ENCODE data around the gene CCDC13. TPM values are rescaled to one million over a fixed set of nuclear protein-coding genes. Genes with fewer than 3 reads are reported as not detected.
A peak's percentile ranks its signal among the peaks of the same experiment; 100 is the strongest.

Gene CCDC13
- total RNA-seq, 1 donor from 2014 or later = 1.0 TPM

- no peak for TF ChIP-seq CTCF (IDR thresholded peaks at IDR 0.05; ENCODE audit: partially characterized antibody, unreplicated experiment)
- H3K27ac Mint-ChIP-seq (ENCODE audit: unreplicated experiment) = peak overlapping the region; percentile 96
- peaks cover 15% of the 10 kb centered on the region for H3K9me3 Mint-ChIP-seq (ENCODE audit: unreplicated experiment)
- H3K4me3 Mint-ChIP-seq (ENCODE audit: unreplicated experiment) = peak overlapping the region; percentile 98
- no peaks in the 10 kb centered on the region for H3K36me3 Mint-ChIP-seq (ENCODE audit: unreplicated experiment)
- DNase-seq = no peak
- peaks cover 15% of the 10 kb centered on the region for H3K27me3 Mint-ChIP-seq (ENCODE audit: unreplicated experiment)
- peaks cover 30% of the 10 kb centered on the region for H3K4me1 Mint-ChIP-seq (ENCODE audit: low read depth, unreplicated experiment)
Measured at GRCh38 chr3:42802876-42803413, 29.9 kb upstream of the CCDC13 start.

GRCh38 chr3:42801784-42802183 lies 28.7 kb upstream of the CCDC13 start:
- DNase-seq = no peak
- H3K27ac Mint-ChIP-seq (ENCODE audit: unreplicated experiment) = no peak overlapping the region
- H3K27me3 Mint-ChIP-seq (ENCODE audit: unreplicated experiment) = peaks cover 13% of the 10 kb centered on the region
- TF ChIP-seq CTCF (IDR thresholded peaks at IDR 0.05; ENCODE audit: partially characterized antibody, unreplicated experiment) = no peak
- peaks cover 15% of the 10 kb centered on the region for H3K9me3 Mint-ChIP-seq (ENCODE audit: unreplicated experiment)
- peak overlapping the region; percentile 53 for H3K4me3 Mint-ChIP-seq (ENCODE audit: unreplicated experiment)
- H3K4me1 Mint-ChIP-seq (ENCODE audit: low read depth, unreplicated experiment) = peaks cover 30% of the 10 kb centered on the region
- H3K36me3 Mint-ChIP-seq (ENCODE audit: unreplicated experiment) = no peaks in the 10 kb centered on the region

- Mint-ChIP-seq H3K36me3 (ENCODE audit: unreplicated experiment) (no peaks in the 10 kb centered on the region), H3K27ac (ENCODE audit: unreplicated experiment) (no peak overlapping the region), H3K9me3 (ENCODE audit: unreplicated experiment) (peaks cover 15% of the 10 kb centered on the region), H3K4me1 (ENCODE audit: low read depth, unreplicated experiment) (peaks cover 34% of the 10 kb centered on the region), H3K4me3 (ENCODE audit: unreplicated experiment) (peak overlapping the region; percentile 20), H3K27me3 (ENCODE audit: unreplicated experiment) (peaks cover 13% of the 10 kb centered on the region)
- no peak for TF ChIP-seq CTCF (IDR thresholded peaks at IDR 0.05; ENCODE audit: partially characterized antibody, unreplicated experiment)
- no peak for DNase-seq
Measured at GRCh38 chr3:42801048-42801620, 28.1 kb upstream of the CCDC13 start.

GRCh38 chr3:42800251-42800650 lies 27.2 kb upstream of the CCDC13 start:
- Mint-ChIP-seq H3K4me3 (ENCODE audit: unreplicated experiment) (peak overlapping the region; percentile 23), H3K27ac (ENCODE audit: unreplicated experiment) (peak overlapping the region; percentile 25), H3K36me3 (ENCODE audit: unreplicated experiment) (no peaks in the 10 kb centered on the region), H3K4me1 (ENCODE audit: low read depth, unreplicated experiment) (peaks cover 32% of the 10 kb centered on the region), H3K9me3 (ENCODE audit: unreplicated experiment) (peaks cover 13% of the 10 kb centered on the region), H3K27me3 (ENCODE audit: unreplicated experiment) (peaks cover 8% of the 10 kb centered on the region)
- DNase-seq = no peak
- no peak for TF ChIP-seq CTCF (IDR thresholded peaks at IDR 0.05; ENCODE audit: partially characterized antibody, unreplicated experiment)

DNA sequence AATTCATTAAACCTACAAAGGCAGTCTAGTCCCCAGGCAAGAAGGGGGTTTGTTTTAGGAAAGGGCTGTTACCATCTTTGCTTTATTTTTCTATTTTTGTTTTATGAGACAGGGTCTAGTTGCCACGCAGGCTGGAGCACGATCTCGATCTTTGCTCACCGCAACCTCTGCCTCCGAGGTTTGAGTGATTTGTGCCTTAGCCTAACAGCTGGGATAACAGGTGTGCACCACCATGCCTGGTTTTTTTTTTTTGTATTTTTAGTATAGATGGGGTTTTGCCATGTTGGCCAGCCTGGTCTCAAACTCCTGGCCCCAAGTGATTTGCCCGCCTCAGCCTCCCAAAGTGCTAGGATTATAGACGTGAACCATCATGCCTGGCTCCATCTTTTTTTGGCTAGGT lies 26.3 kb upstream of the CCDC13 start:
- no peak for TF ChIP-seq CTCF (IDR thresholded peaks at IDR 0.05; ENCODE audit: partially characterized antibody, unreplicated experiment)
- Mint-ChIP-seq H3K4me3 (ENCODE audit: unreplicated experiment) (peak overlapping the region; percentile 42), H3K27me3 (ENCODE audit: unreplicated experiment) (peaks cover 6% of the 10 kb centered on the region), H3K4me1 (ENCODE audit: low read depth, unreplicated experiment) (peaks cover 29% of the 10 kb centered on the region), H3K27ac (ENCODE audit: unreplicated experiment) (peak overlapping the region; percentile 85), H3K9me3 (ENCODE audit: unreplicated experiment) (peaks cover 13% of the 10 kb centered on the region), H3K36me3 (ENCODE audit: unreplicated experiment) (no peaks in the 10 kb centered on the region)
- DNase-seq = no peak
